Measurements from ENCODE around the gene PSD2. TPM values are rescaled to one million over a fixed set of nuclear protein-coding genes. Genes with fewer than 3 reads are reported as not detected.

The PSD2 gene
- total and polyA plus RNA-seq, 2 of the 13 experiments (the other 11 are each of a cell fraction or from before 2014, with no cell fraction given): 0.07 TPM; not detected in 1

GRCh38 chr5:139862803-139863202 is 67.2 kb downstream of the PSD2 start:
- H3K9me3 ChIP-seq (ENCODE audit: low read length): no peaks in the 10 kb centered on the region
- H3K27ac ChIP-seq (ENCODE audit: extremely low read length, insufficient read depth, low read length): no peak overlapping the region
- peaks cover 2 to 32% of the 10 kb centered on the region in 2 experiments; a peak in 3 of 5 replicates for H3K27me3 ChIP-seq (ENCODE audit: control insufficient read depth in 1 of 2, insufficient read depth in 2 of 2, low read length in 2 of 2)
- in situ Hi-C loops (cut with HindIII; ENCODE audit: extremely low pct_ligation_motif_present, low pct_unique_long_range_greater_than_20kb): no loop called here
- BruUV-seq (replicated peaks): no TSS peak
- no peaks in the 10 kb centered on the region for H4K20me1 ChIP-seq (ENCODE audit: insufficient read depth, low read length)
- H3K36me3 ChIP-seq (replicated peaks in 1 of 2; ENCODE audit: control insufficient read depth in 1 of 2, insufficient read depth in 2 of 2, low read length in 2 of 2): no peaks in the 10 kb centered on the region
- ChIA-PET CTCF (ENCODE audit: low intra/inter-chr PET ratio, low total read pairs) (interaction anchor here (2.6 kb wide), 1 partner anchor 76 kb away, joined by 28 read pairs; no protein-coding TSS in a partner anchor), POLR2A (no interaction called here)
- H3K4me3 ChIP-seq (replicated peaks in 1 of 3; ENCODE audit: insufficient read depth in 1 of 3, low read depth in 2 of 3, low read length in 3 of 3): no peak overlapping the region
- no peak overlapping the region for H2AFZ ChIP-seq (ENCODE audit: low read length)
- TF ChIP-seq MLXIP (CRISPR knock-in tag; IDR thresholded peaks at IDR 0.05; ENCODE audit: borderline replicate concordance) (no peak), ELF3 (CRISPR knock-in tag; IDR thresholded peaks at IDR 0.05) (no peak), MEIS1 (CRISPR knock-in tag; IDR thresholded peaks at IDR 0.05; ENCODE audit: borderline replicate concordance) (no peak), PAWR (CRISPR knock-in tag; IDR thresholded peaks at IDR 0.05; ENCODE audit: borderline replicate concordance) (no peak), SMAD3 (CRISPR knock-in tag; IDR thresholded peaks at IDR 0.05) (no peak), SUZ12 (IDR thresholded peaks at IDR 0.05; ENCODE audit: low read depth, low read length) (no peak), TFE3 (CRISPR knock-in tag; IDR thresholded peaks at IDR 0.05) (no peak), RFX3 (CRISPR knock-in tag; IDR thresholded peaks at IDR 0.05) (no peak), ZNF766 (CRISPR knock-in tag; IDR thresholded peaks at IDR 0.05; ENCODE audit: borderline replicate concordance) (no peak), ZBTB20 (CRISPR knock-in tag; IDR thresholded peaks at IDR 0.05; ENCODE audit: borderline replicate concordance, low read depth) (no peak), RAD21 (CRISPR knock-in tag; IDR thresholded peaks at IDR 0.05) (no peak), TCF7 (IDR thresholded peaks at IDR 0.05; ENCODE audit: low read depth) (no peak), HNRNPH1 (optimal IDR thresholded peaks at IDR 0.05; ENCODE audit: low read depth, low read length) (no peak), MXD3 (CRISPR knock-in tag; IDR thresholded peaks at IDR 0.05) (no peak), ISL2 (CRISPR knock-in tag; IDR thresholded peaks at IDR 0.05) (no peak), IRF9 (CRISPR knock-in tag; IDR thresholded peaks at IDR 0.05; ENCODE audit: borderline replicate concordance) (no peak), MTA1 (CRISPR knock-in tag; IDR thresholded peaks at IDR 0.05; ENCODE audit: borderline replicate concordance) (no peak)
- H3K9ac ChIP-seq (ENCODE audit: insufficient read depth, low read depth, low read length): no peak overlapping the region
- H3K4me1 ChIP-seq (ENCODE audit: insufficient read depth, low read length): no peaks in the 10 kb centered on the region
- WGBS (ENCODE audit: low lambda C conversion rate): 0% methylated on average over 2 of the region's 2 CpGs
- FAIRE-seq (no peak), DNase-seq (ENCODE audit: low spot score) (no peak), ATAC-seq (peak; percentile 49)
- intact Hi-C loops (cut with micrococcal nuclease; ENCODE audit: unreplicated experiment): loop anchor here (10.0 kb wide), 1 partner anchor 102 kb away; no protein-coding TSS in a partner anchor
- H3K4me2 ChIP-seq (ENCODE audit: low read depth, low read length): no peak overlapping the region
- no peaks in the 10 kb centered on the region for H3K79me2 ChIP-seq (ENCODE audit: insufficient read depth, low read length)

All from HepG2 (cell line).